ENCODE data around the gene RELN.

DNA sequence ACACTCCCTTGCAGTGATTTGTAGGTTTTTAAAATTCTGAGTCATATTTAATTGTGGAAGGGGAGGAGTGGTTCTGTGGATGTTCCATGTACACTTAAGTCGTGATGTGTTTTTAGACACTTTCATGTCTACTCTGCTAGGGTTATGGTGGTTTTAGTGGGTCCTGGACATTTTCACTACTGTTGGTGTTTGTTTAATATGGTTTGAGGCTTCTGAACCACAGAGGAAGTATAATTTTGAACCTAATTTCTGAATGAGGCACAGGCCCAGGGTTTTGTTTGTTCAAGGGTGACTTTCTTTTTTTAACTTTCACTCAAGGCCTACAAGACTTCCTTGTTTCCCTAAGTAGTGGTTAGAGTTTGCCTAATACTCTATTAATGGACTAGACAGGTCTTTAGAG is 556.7 kb downstream of the RELN start:
- no peak for TF ChIP-seq CC2D1A (CRISPR knock-in tag; IDR thresholded peaks at IDR 0.05)
- no peak for TF ChIP-seq ZNF282 (IDR thresholded peaks at IDR 0.05; ENCODE audit: partially characterized antibody)
- TF ChIP-seq LRRFIP1 (CRISPR knock-in tag; conservative IDR thresholded peaks at IDR 0.05), result no peak
- no peak for TF ChIP-seq SSRP1 (CRISPR knock-in tag; IDR thresholded peaks at IDR 0.05)
- no peak for TF ChIP-seq NR3C1 (CRISPR knock-in tag; IDR thresholded peaks at IDR 0.05)
- no peak for TF ChIP-seq JUN (CRISPR knock-in tag; IDR thresholded peaks at IDR 0.05)
